KMS-11 (cell line): ENCODE data around the gene OSBP2.

Experiments used
- H2AFZ ChIP-seq: fragments of 200-600 bp; sonication (generic); 2 replicates; pipeline ENCODE4 v1.6.1; 2016; ENCODE audit warnings: antibody characterized with exemption, mixed run types, low read depth
- H3K27ac ChIP-seq: fragments of 200-600 bp; sonication (generic); 2 replicates; pipeline ENCODE4 v1.6.1; 2016; ENCODE audit warnings: mild to moderate bottlenecking, mixed run types
- H3K27me3 ChIP-seq: fragments of 200-600 bp; sonication (generic); 2 replicates; pipeline ENCODE4 v1.6.1; 2017; ENCODE audit warnings: mild to moderate bottlenecking, low read depth, mixed run types, moderate library complexity; ENCODE audit not compliant: insufficient read depth
- H3K36me3 ChIP-seq: fragments of 200-600 bp; sonication (generic); 2 replicates; pipeline ENCODE4 v1.6.1; 2017; ENCODE audit warnings: mild to moderate bottlenecking, mixed run types; ENCODE audit not compliant: insufficient read depth
- H3K4me1 ChIP-seq: fragments of 200-600 bp; sonication (generic); 2 replicates; pipeline ENCODE4 v1.6.1; 2016; ENCODE audit warnings: mild to moderate bottlenecking, low read depth, mixed run types; ENCODE audit not compliant: poor library complexity, severe bottlenecking
- H3K4me2 ChIP-seq: fragments of 200-600 bp; sonication (generic); 2 replicates; pipeline ENCODE4 v1.7.0; 2016; ENCODE audit warnings: mild to moderate bottlenecking, mixed run types
- H3K4me3 ChIP-seq: fragments of 200-600 bp; sonication (generic); IDR thresholded peaks from 2 replicates; pipeline ENCODE4 v1.6.1; 2017; ENCODE audit warnings: low read depth, low read length, mixed read lengths; ENCODE audit not compliant: insufficient read depth
- H3K79me2 ChIP-seq: fragments of 200-600 bp; sonication (generic); 2 replicates; pipeline ENCODE4 v1.6.1; 2016; ENCODE audit warnings: low read depth, mixed run types; ENCODE audit not compliant: insufficient read depth
- H3K9ac ChIP-seq: fragments of 200-600 bp; sonication (generic); 2 replicates; pipeline ENCODE4 v1.6.1; 2016; ENCODE audit warnings: mild to moderate bottlenecking, mixed run types
- H4K20me1 ChIP-seq: fragments of 200-600 bp; sonication (generic); 2 replicates; pipeline ENCODE4 v1.6.1; 2016; ENCODE audit warnings: mild to moderate bottlenecking, mixed run types; ENCODE audit not compliant: insufficient read depth
- CTCF ChIP-seq: fragments of 200-600 bp; sonication (generic); conservative IDR thresholded peaks from 2 replicates; pipeline ENCODE4 v1.6.1; 2017; ENCODE audit warnings: low read depth, mild to moderate bottlenecking, antibody characterized with exemption, low read length, moderate library complexity, mixed read lengths

OSBP2 gene

DNA sequence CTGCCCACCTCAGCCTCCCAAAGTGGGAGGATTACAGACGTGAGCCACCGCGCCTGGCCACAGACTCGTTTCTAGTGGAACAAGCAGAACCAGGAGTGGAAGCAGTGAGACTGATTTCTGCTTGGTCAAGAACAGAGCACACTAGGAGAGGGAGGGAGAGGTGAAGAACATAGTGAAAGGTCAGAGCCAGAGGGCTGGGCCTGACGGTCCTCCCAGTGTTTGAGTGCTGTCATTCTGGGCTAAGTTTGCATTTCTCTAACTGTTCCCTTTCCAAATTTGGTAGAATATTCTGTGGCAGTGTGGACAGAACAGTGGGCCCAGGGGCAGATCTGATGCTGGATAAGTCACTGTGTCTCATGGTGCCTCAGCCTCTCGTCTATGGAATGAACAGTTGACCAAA lies 55.2 kb downstream of the OSBP2 start:
- no peak for TF ChIP-seq CTCF

DNA sequence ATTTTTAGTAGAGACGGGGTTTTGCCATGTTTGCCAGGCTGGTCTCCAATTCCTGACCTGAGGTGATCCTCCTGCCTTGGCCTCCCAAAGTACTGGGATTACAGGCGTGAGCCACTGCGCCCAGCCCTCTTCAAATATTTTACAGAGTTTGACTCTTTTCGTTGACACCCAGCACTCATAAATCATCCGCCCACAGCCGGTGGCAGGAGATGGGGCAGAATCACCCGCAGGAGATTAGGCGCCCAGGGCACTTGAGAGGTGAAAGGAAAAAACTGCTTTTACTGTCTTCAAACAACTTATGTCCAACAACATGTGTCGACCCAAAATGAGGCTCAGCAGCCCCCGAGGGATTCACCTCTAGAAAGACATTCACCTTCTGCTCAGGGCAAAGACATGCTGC lies 56.9 kb downstream of the OSBP2 start:
- Histone ChIP-seq H3K27me3 (no peaks in the 10 kb centered on the region), H3K4me3 (no peak overlapping the region), H3K36me3 (no peaks in the 10 kb centered on the region), H3K9ac (no peak overlapping the region), H3K79me2 (no peaks in the 10 kb centered on the region), H2AFZ (no peak overlapping the region), H4K20me1 (no peaks in the 10 kb centered on the region), H3K27ac (no peak overlapping the region), H3K4me2 (no peak overlapping the region), H3K4me1 (peaks cover 19% of the 10 kb centered on the region)
- TF ChIP-seq CTCF: no peak

More for the DNA sequence above, 55.2 kb downstream of the OSBP2 start:
- Histone ChIP-seq H3K4me1 (peaks cover 21% of the 10 kb centered on the region), H3K4me3 (no peak overlapping the region), H2AFZ (no peak overlapping the region), H4K20me1 (no peaks in the 10 kb centered on the region), H3K27ac (no peak overlapping the region), H3K79me2 (no peaks in the 10 kb centered on the region), H3K4me2 (no peak overlapping the region), H3K36me3 (no peaks in the 10 kb centered on the region), H3K27me3 (no peaks in the 10 kb centered on the region), H3K9ac (no peak overlapping the region)

GRCh38 chr22:30752771-30753170 lies 58.1 kb downstream of the OSBP2 start:
- H3K4me3 ChIP-seq: no peak overlapping the region
- no peaks in the 10 kb centered on the region for H4K20me1 ChIP-seq
- no peak for TF ChIP-seq CTCF
- peaks cover 25% of the 10 kb centered on the region for H3K4me1 ChIP-seq
- no peak overlapping the region for H2AFZ ChIP-seq
- no peak overlapping the region for H3K4me2 ChIP-seq
- no peak overlapping the region for H3K9ac ChIP-seq
- no peaks in the 10 kb centered on the region for H3K36me3 ChIP-seq
- no peaks in the 10 kb centered on the region for H3K27me3 ChIP-seq
- H3K27ac ChIP-seq: no peak overlapping the region
- no peaks in the 10 kb centered on the region for H3K79me2 ChIP-seq

DNA sequence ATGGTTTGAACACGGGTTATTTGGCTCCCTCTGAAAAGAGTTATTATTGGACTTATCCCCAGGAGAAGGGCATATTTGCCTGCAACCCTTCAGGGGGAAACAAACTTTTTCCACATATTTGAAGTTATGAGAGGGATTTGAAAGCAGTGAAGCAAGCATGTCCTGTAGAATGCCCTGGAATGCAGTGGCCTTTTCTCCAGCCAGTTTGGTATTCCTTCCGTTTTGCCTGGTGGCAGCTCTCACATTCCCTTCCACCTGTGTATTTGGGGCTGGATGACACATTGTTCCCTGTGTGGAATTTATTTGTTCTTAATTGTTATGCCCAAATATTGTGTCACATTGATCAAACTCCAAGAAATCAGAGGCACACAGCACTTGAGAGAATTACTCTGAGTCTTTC lies 59.0 kb downstream of the OSBP2 start:
- Histone ChIP-seq H3K9ac (no peak overlapping the region), H3K79me2 (no peaks in the 10 kb centered on the region), H4K20me1 (no peaks in the 10 kb centered on the region), H3K4me1 (peaks cover 29% of the 10 kb centered on the region), H3K4me2 (no peak overlapping the region), H2AFZ (no peak overlapping the region), H3K27ac (no peak overlapping the region), H3K27me3 (no peaks in the 10 kb centered on the region), H3K36me3 (no peaks in the 10 kb centered on the region), H3K4me3 (no peak overlapping the region)
- no peak for TF ChIP-seq CTCF
